ENCODE data around the gene CCL20.

Gene CCL20

DNA sequence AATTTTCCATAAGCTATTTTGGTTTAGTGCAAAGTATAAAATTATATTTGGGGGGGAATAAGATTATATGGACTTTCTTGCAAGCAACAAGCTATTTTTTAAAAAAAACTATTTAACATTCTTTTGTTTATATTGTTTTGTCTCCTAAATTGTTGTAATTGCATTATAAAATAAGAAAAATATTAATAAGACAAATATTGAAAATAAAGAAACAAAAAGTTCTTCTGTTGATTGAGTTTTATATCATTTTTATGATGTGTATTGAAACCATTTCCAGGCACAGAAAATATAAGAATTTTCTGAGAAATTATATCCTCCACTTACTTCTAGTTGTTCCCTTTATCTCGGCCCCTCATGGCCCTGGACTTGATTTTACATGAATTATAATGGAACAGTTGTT is 3.7 kb downstream of the CCL20 start:
- peaks cover 11% of the 10 kb centered on the region for H3K4me1 Mint-ChIP-seq
- no peak overlapping the region for H3K27ac Mint-ChIP-seq
- DNase-seq: no peak
- no peaks in the 10 kb centered on the region for H3K9me3 Mint-ChIP-seq
- no peaks in the 10 kb centered on the region for H3K36me3 Mint-ChIP-seq
- CTCF ChIA-PET: no interaction called here
- peaks cover 3% of the 10 kb centered on the region for H3K27me3 Mint-ChIP-seq
- no peak overlapping the region for H3K4me3 Mint-ChIP-seq

DNA sequence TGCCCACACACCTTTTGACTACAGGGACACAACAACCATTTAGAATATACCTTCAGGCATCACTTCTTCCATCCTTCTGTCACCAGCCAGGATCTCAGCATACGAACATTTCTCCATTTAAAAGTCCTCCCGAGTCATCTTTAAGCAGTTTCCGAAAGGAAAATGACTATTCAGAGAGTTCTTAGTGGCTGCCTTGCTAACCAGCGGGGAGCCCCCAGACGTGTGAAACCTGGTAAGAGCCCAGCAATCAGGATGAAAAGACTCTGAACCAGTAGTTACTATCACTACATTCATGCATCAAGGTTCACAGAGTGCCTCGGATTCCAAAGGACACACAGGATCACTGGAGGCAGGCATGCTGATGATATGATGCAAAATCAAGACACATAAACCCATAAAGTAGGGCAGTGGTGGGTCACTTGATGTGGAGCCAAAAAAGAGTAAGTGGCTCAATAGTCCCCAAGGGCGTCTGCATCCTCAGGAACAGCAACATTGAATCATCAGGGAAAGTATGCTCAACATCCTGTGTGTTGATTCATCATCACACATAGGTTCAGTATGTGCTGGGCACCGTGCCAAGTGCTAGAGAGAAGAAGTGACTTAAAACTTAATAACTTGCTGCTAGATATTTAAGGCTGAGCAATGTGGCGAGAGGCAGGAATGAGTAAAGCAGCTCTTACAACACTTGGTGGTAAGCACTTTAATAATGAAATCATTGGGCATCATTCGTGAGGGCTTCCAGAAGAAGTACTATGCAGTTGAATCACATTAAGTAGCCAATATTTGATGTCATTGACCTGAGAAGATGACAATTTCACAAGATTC is 4.4 kb downstream of the CCL20 start:
- Mint-ChIP-seq H3K27me3 (peaks cover 3% of the 10 kb centered on the region), H3K27ac (no peak overlapping the region), H3K36me3 (no peaks in the 10 kb centered on the region), H3K4me3 (no peak overlapping the region), H3K9me3 (no peaks in the 10 kb centered on the region), H3K4me1 (peaks cover 11% of the 10 kb centered on the region)
- peak; percentile 36 for DNase-seq
- CTCF ChIA-PET: no interaction called here

DNA sequence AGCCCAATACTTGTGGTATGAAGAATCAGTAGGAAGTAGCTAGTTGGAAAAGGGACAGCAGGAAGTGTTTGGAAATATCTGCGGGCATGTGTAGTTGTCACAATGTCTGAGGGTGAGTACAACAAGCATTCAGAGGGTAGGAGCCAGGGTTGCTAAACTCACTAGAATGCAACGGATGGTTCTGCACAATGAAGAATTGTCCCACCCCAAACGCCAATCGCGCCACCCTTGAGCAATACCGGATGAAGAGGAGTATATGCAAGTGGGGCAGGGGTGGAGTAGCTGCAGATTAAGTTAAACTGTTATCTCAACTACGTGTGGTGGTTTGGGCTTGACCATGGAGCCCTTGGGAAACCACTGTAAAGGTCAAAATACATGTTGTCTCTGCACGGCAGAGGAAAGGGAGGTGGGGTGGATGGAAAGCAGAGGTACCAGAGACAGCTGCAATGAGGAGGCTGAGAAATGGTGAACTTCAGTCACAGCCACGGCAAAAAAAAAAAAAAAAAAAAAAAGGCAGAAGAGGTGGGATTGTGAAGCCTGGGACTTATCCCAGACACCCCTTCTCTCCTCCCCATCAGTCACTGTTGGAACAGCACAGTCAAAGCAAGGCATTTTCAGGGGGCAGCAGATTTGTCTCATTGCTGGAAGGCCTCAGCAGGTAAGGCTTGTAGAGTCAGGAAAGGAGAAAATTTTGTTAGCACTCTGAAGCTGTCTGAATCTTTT is 5.2 kb downstream of the CCL20 start:
- Mint-ChIP-seq H3K36me3 (no peaks in the 10 kb centered on the region), H3K4me3 (no peak overlapping the region), H3K4me1 (peaks cover 10% of the 10 kb centered on the region), H3K9me3 (no peaks in the 10 kb centered on the region), H3K27ac (no peak overlapping the region), H3K27me3 (peaks cover 3% of the 10 kb centered on the region)
- CTCF ChIA-PET: no interaction called here
- DNase-seq: no peak

DNA sequence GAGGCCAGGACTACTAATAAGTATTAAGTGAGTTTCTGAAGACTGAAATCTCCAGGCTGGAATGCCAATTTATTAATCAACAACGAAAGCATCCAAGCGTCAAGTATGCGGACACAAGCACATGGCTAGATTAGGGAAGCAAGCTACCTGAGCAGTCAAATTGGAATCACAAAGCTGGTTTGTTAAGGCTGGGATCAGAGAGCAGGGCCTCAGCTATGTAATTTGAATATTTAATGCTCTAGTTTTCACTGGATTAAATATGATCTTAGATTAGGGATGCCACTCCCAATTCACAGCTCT is 5.7 kb downstream of the CCL20 start:
- peaks cover 7% of the 10 kb centered on the region for H3K4me1 Mint-ChIP-seq
- H3K27me3 Mint-ChIP-seq: peaks cover 3% of the 10 kb centered on the region
- no peak overlapping the region for H3K27ac Mint-ChIP-seq
- CTCF ChIA-PET: no interaction called here
- H3K4me3 Mint-ChIP-seq: no peak overlapping the region
- no peaks in the 10 kb centered on the region for H3K9me3 Mint-ChIP-seq
- no peaks in the 10 kb centered on the region for H3K36me3 Mint-ChIP-seq
- no peak for DNase-seq

GRCh38 chr2:227821043-227821942 is 7.7 kb downstream of the CCL20 start:
- DNase-seq: no peak
- H3K36me3 Mint-ChIP-seq: no peaks in the 10 kb centered on the region
- peaks cover 7% of the 10 kb centered on the region for H3K4me1 Mint-ChIP-seq
- H3K27ac Mint-ChIP-seq: no peak overlapping the region
- CTCF ChIA-PET: no interaction called here
- H3K9me3 Mint-ChIP-seq: no peaks in the 10 kb centered on the region
- peaks cover 3% of the 10 kb centered on the region for H3K27me3 Mint-ChIP-seq
- no peak overlapping the region for H3K4me3 Mint-ChIP-seq

- Mint-ChIP-seq H3K4me1 (peaks cover 7% of the 10 kb centered on the region), H3K9me3 (no peaks in the 10 kb centered on the region), H3K27ac (no peak overlapping the region), H3K4me3 (no peak overlapping the region), H3K27me3 (peaks cover 3% of the 10 kb centered on the region), H3K36me3 (no peaks in the 10 kb centered on the region)
- CTCF ChIA-PET: no interaction called here
- DNase-seq: no peak
These were observed 8.9 kb downstream of the CCL20 start for GRCh38 chr2:227822416-227823003.

DNA sequence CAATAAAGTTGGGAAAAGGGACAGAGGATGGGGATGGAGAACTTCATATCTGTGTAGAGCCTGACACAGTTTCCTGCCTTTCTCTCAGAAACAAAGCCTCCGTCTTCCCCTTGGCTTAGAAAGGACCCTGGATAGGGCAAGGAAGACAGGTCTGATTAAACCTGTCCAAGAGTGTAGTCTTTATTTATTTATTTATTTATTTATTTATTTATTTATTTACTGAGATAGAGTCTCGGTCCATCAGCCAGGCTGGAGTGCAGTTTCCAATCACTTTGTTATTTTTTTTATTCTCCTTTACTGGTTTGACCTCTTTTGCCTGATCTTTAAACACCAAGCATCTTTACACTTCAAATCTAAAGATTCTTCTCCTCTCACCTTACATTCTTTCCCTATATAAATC is 10.3 kb downstream of the CCL20 start:
- CTCF ChIA-PET: no interaction called here
- Mint-ChIP-seq H3K4me3 (no peak overlapping the region), H3K27me3 (peaks cover 8% of the 10 kb centered on the region), H3K36me3 (no peaks in the 10 kb centered on the region), H3K27ac (no peak overlapping the region), H3K9me3 (no peaks in the 10 kb centered on the region), H3K4me1 (no peaks in the 10 kb centered on the region)
- no peak for DNase-seq

DNA sequence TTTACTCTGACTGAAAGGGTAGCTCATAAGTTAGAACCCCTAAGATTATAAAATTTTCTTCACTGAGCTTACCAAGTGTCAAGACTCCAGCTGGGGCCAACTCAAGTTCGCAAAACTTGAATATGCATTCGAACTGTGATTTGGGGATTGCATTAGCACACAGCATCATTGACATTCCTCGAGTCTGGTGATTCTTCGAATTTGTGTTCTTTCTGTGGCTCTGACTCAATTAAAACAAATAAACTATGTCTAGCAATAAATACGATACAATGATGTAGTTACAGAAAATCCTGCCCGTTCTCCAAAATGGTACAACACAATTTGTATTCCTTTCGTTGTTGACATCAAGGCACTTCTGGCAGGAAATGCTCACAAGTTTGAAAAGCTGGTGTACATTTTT is 11.1 kb downstream of the CCL20 start:
- no peaks in the 10 kb centered on the region for H3K9me3 Mint-ChIP-seq
- no peak for DNase-seq
- H3K27ac Mint-ChIP-seq: no peak overlapping the region
- H3K36me3 Mint-ChIP-seq: no peaks in the 10 kb centered on the region
- CTCF ChIA-PET: no interaction called here
- no peaks in the 10 kb centered on the region for H3K4me1 Mint-ChIP-seq
- H3K4me3 Mint-ChIP-seq: no peak overlapping the region
- H3K27me3 Mint-ChIP-seq: peaks cover 8% of the 10 kb centered on the region

DNA sequence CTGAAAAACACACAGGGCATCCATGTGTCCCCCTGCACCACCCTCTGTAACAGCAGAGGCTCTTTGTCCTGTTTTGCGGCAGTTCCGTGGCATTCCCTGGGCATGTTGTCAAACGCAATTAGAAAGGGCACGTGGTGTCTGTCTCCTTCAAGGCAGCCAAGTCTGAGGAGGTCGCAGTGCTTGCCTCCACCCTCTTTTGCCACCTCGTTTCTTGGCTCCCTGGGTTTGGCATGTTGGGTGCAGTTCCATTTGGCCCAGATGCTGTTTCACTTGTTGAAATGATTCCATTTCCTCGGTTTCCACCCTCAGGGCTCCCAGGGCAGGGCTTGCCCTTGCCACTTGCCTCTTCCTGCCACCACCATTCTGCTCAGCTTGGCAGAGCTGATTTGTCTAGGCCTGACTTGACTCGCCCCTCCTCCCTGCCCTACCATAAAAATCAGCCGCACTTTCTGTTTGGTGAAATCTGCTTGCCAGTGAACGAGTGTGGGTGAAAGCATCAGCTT is 12.4 kb downstream of the CCL20 start:
- no peak for DNase-seq
- no peaks in the 10 kb centered on the region for H3K36me3 Mint-ChIP-seq
- H3K4me3 Mint-ChIP-seq: no peak overlapping the region
- peaks cover 8% of the 10 kb centered on the region for H3K27me3 Mint-ChIP-seq
- no peaks in the 10 kb centered on the region for H3K9me3 Mint-ChIP-seq
- H3K27ac Mint-ChIP-seq: no peak overlapping the region
- CTCF ChIA-PET: no interaction called here
- H3K4me1 Mint-ChIP-seq: no peaks in the 10 kb centered on the region

DNA sequence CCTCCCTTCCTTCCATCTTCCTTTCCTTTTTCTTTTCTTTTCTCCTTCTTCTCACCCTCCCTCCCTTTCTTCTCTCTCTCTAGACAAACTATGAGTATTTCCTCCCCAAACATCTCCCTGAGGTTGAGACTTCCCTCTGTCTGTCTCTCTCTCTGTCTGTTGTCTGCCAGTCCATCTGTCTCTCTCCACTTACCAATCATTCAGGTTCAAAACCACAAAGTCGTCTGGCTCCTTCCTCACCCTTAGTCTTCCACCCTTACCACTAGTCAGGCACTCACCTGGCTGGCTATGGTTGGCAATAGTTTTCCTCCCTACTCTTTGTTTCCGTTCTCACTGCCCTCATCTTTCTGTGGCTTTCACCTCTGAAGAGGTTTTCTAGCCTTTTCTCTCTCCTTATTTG is 12.9 kb downstream of the CCL20 start:
- Mint-ChIP-seq H3K4me1 (no peaks in the 10 kb centered on the region), H3K4me3 (no peak overlapping the region), H3K27me3 (peaks cover 5% of the 10 kb centered on the region), H3K36me3 (no peaks in the 10 kb centered on the region), H3K9me3 (no peaks in the 10 kb centered on the region), H3K27ac (no peak overlapping the region)
- DNase-seq: no peak
- CTCF ChIA-PET: no interaction called here

GRCh38 chr2:227827143-227827542 is 13.5 kb downstream of the CCL20 start:
- peaks cover 5% of the 10 kb centered on the region for H3K27me3 Mint-ChIP-seq

DNA sequence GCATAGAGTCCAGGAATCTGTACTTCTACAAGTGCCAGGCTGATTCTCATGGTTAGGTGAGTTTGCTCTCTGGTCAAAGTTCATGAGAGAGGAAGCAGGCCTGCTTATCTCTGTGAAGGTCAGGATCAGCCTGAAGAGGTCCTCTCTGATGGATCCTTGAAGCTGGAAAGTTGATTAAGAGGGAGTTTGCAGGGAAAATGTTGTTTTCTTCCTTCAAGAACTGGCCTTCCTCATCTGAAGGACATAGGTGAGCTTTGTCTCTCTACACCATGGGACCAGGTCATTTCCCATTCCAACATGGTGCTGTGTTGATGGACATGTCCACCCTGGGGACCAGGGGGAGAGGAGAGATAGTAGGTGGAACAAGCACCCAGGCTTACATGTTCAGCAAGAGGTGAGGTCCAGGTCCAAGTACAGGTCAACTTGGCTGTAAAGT is 14.9 kb downstream of the CCL20 start:
- CTCF ChIA-PET: interaction anchor here (0.7 kb wide), 1 partner anchor 35 kb away, joined by 3 read pairs; no protein-coding TSS in a partner anchor
- Mint-ChIP-seq H3K27ac (no peak overlapping the region), H3K4me3 (no peak overlapping the region), H3K9me3 (no peaks in the 10 kb centered on the region), H3K4me1 (no peaks in the 10 kb centered on the region), H3K36me3 (no peaks in the 10 kb centered on the region), H3K27me3 (peaks cover 5% of the 10 kb centered on the region)
- DNase-seq: no peak

More at GRCh38 chr2:227827143-227827542, 13.5 kb downstream of the CCL20 start:
- Mint-ChIP-seq H3K36me3 (no peaks in the 10 kb centered on the region), H3K4me1 (no peaks in the 10 kb centered on the region), H3K4me3 (no peak overlapping the region), H3K27ac (no peak overlapping the region), H3K9me3 (no peaks in the 10 kb centered on the region)
- CTCF ChIA-PET: no interaction called here
- DNase-seq: no peak

DNA sequence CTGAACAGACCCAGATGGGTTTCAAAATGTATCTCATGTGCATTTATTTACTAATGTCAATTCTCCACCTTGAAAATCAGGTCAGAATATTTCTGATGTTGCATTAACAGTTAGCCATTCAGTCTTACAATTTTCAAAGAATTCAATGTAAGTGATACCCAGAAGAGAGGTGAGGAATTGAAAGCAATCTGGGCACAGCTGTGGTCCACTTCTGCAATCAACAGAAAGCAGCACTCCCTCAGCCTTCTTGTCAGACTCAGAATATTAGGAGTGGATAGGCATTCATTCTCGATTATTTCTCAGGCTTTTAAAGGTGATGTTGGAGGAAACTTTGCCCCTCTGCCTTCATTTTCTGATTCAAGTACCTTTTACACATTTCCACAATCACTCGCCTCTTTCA is 15.7 kb downstream of the CCL20 start:
- no peak for DNase-seq
- H3K27ac Mint-ChIP-seq: no peak overlapping the region
- no peak overlapping the region for H3K4me3 Mint-ChIP-seq
- H3K27me3 Mint-ChIP-seq: peaks cover 5% of the 10 kb centered on the region
- no peaks in the 10 kb centered on the region for H3K9me3 Mint-ChIP-seq
- CTCF ChIA-PET: interaction anchor here (0.7 kb wide), 1 partner anchor 34 kb away, joined by 3 read pairs; no protein-coding TSS in a partner anchor
- H3K4me1 Mint-ChIP-seq: no peaks in the 10 kb centered on the region
- no peaks in the 10 kb centered on the region for H3K36me3 Mint-ChIP-seq

DNA sequence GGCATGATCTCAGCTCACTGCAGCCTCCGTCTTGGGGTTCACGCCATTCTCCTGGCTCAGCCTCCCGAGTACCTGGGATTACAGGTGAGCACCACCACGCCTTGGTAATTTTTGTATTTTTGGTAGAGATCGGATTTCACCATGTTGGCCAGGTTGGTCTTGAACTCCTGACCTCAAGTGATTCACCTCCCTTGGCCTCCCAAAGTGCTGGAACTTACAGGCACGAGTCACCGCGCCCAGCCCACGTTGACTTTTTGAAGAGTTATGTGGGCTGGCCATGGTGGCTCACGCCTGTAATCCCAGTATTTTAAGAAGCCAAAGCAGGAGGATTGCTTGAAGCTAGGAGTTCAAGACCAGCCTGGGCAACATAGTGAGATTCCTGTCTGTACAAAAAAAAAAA is 20.8 kb downstream of the CCL20 start:
- Mint-ChIP-seq H3K4me3 (no peak overlapping the region), H3K27me3 (peaks cover 5% of the 10 kb centered on the region), H3K9me3 (no peaks in the 10 kb centered on the region), H3K4me1 (no peaks in the 10 kb centered on the region), H3K36me3 (no peaks in the 10 kb centered on the region), H3K27ac (no peak overlapping the region)
- no peak for DNase-seq
- CTCF ChIA-PET: no interaction called here
